Endothelial cell (in vitro differentiated cells): ENCODE results near the gene BRI3BP. TPM values are rescaled to one million over a fixed set of nuclear protein-coding genes. Genes with fewer than 3 reads are reported as not detected.

Source experiments
- DNase-seq: peaks from one replicate; pipeline ENCODE4 v3.0.0; 2021; ENCODE audit warnings: low spot score
- H3K27ac Mint-ChIP-seq: one replicate; pipeline ENCODE4 v1.8.0; 2021; ENCODE audit warnings: mixed read lengths, inconsistent platforms; ENCODE audit not compliant: unreplicated experiment
- H3K27me3 Mint-ChIP-seq: one replicate; pipeline ENCODE4 v1.8.0; 2021; ENCODE audit warnings: mild to moderate bottlenecking, moderate library complexity, mixed read lengths, inconsistent platforms; ENCODE audit not compliant: unreplicated experiment
- H3K36me3 Mint-ChIP-seq: one replicate; pipeline ENCODE4 v1.8.0; 2021; ENCODE audit warnings: mild to moderate bottlenecking, low read depth, mixed read lengths, inconsistent platforms; ENCODE audit not compliant: unreplicated experiment
- H3K4me1 Mint-ChIP-seq: one replicate; pipeline ENCODE4 v1.8.0; 2021; ENCODE audit warnings: mild to moderate bottlenecking, mixed read lengths, inconsistent platforms; ENCODE audit not compliant: unreplicated experiment
- H3K4me3 Mint-ChIP-seq: one replicate; pipeline ENCODE4 v1.8.0; 2021; ENCODE audit warnings: mild to moderate bottlenecking, mixed read lengths, inconsistent platforms; ENCODE audit not compliant: unreplicated experiment
- H3K9me3 Mint-ChIP-seq: one replicate; pipeline ENCODE4 v1.8.0; 2021; ENCODE audit warnings: mixed read lengths, inconsistent platforms; ENCODE audit not compliant: unreplicated experiment
- CTCF ChIP-seq: fragments of 200-600 bp; sonication (generic); IDR thresholded peaks from one replicate; pipeline ENCODE4 v1.5.0; 2021; ENCODE audit warnings: antibody characterized with exemption; ENCODE audit not compliant: unreplicated experiment
- total RNA-seq: library from RNA; stranded (reverse); fragmentation: NEBNext Ultra II Directional; extraction: Animal tissue kit (Norgen Biotek cat#: 25700); gene quantifications from one replicate; pipeline ENCODE4 v1.2.1, GENCODE V29; 2021; ENCODE audit not compliant: unreplicated experiment

BRI3BP gene
- total RNA-seq, 1 donor from 2014 or later = 1.4 TPM

- Mint-ChIP-seq H3K4me1 (peaks cover 11% of the 10 kb centered on the region), H3K27ac (no peak overlapping the region), H3K36me3 (no peaks in the 10 kb centered on the region), H3K27me3 (peaks cover 8% of the 10 kb centered on the region), H3K9me3 (no peaks in the 10 kb centered on the region), H3K4me3 (no peak overlapping the region)
- no peak for TF ChIP-seq CTCF
- no peak for DNase-seq
Measured at GRCh38 chr12:124998705-124999104, 5.3 kb downstream of the BRI3BP start.

- no peak for DNase-seq
- H3K27me3 Mint-ChIP-seq = peaks cover 6% of the 10 kb centered on the region
- no peaks in the 10 kb centered on the region for H3K36me3 Mint-ChIP-seq
- no peak overlapping the region for H3K27ac Mint-ChIP-seq
- H3K9me3 Mint-ChIP-seq = no peaks in the 10 kb centered on the region
- H3K4me3 Mint-ChIP-seq = no peak overlapping the region
- no peak for TF ChIP-seq CTCF
- H3K4me1 Mint-ChIP-seq = no peaks in the 10 kb centered on the region
Measured at GRCh38 chr12:125001636-125002035, 8.2 kb downstream of the BRI3BP start.

- no peaks in the 10 kb centered on the region for H3K36me3 Mint-ChIP-seq
- no peaks in the 10 kb centered on the region for H3K4me1 Mint-ChIP-seq
- H3K27ac Mint-ChIP-seq = no peak overlapping the region
- DNase-seq = no peak
- H3K27me3 Mint-ChIP-seq = peaks cover 6% of the 10 kb centered on the region
- TF ChIP-seq CTCF = no peak
- no peak overlapping the region for H3K4me3 Mint-ChIP-seq
- H3K9me3 Mint-ChIP-seq = no peaks in the 10 kb centered on the region
Measured at GRCh38 chr12:125003021-125003420, 9.6 kb downstream of the BRI3BP start.

GRCh38 chr12:125004621-125005020 is 11.2 kb downstream of the BRI3BP start:
- Mint-ChIP-seq H3K27ac (no peak overlapping the region), H3K36me3 (no peaks in the 10 kb centered on the region), H3K9me3 (no peaks in the 10 kb centered on the region), H3K4me1 (no peaks in the 10 kb centered on the region), H3K4me3 (no peak overlapping the region), H3K27me3 (peaks cover 2% of the 10 kb centered on the region)
- TF ChIP-seq CTCF = no peak
- no peak for DNase-seq

- no peak for DNase-seq
- Mint-ChIP-seq H3K9me3 (no peaks in the 10 kb centered on the region), H3K27me3 (peaks cover 2% of the 10 kb centered on the region), H3K36me3 (no peaks in the 10 kb centered on the region), H3K4me3 (no peak overlapping the region), H3K4me1 (no peaks in the 10 kb centered on the region), H3K27ac (no peak overlapping the region)
- TF ChIP-seq CTCF = no peak
Measured at GRCh38 chr12:125005652-125006051, 12.2 kb downstream of the BRI3BP start.
